NCI-H128 (cell line): Measurements from ENCODE around the gene PGM5.

Source experiments
- DNase-seq: peaks from one replicate; lab custom pipeline; 2025; ENCODE audit not compliant: unreplicated experiment; lab: John Stamatoyannopoulos, UW

Gene PGM5

GRCh38 chr9:68577774-68578591 lies 221.6 kb downstream of the PGM5 start:
- no peak for DNase-seq
